ENCODE data around the gene PRICKLE2. TPM values are rescaled to one million over a fixed set of nuclear protein-coding genes. Genes with fewer than 3 reads are reported as not detected.
A peak's percentile ranks its signal among the peaks of the same experiment; 100 is the strongest.

Gene PRICKLE2
- total RNA-seq, 1 experiment from 2014 or later = 9.5 TPM

GRCh38 chr3:64160000-64160695 lies 65.1 kb downstream of the PRICKLE2 start:
- no peak for DNase-seq (ENCODE audit: low read depth)

- peak; percentile 59 for DNase-seq (ENCODE audit: low read depth)
Observed at GRCh38 chr3:64158334-64158733, 66.9 kb downstream of the PRICKLE2 start.

GRCh38 chr3:64157150-64158035 lies 67.9 kb downstream of the PRICKLE2 start:
- DNase-seq (ENCODE audit: low read depth) = no peak

GRCh38 chr3:64155328-64155727 lies 69.9 kb downstream of the PRICKLE2 start:
- no peak for DNase-seq (ENCODE audit: low read depth)

- no peak for DNase-seq (ENCODE audit: low read depth)
Observed at GRCh38 chr3:64152676-64153466, 72.4 kb downstream of the PRICKLE2 start.

GRCh38 chr3:64152086-64152485 lies 73.2 kb downstream of the PRICKLE2 start:
- no peak for DNase-seq (ENCODE audit: low read depth)

GRCh38 chr3:64151342-64151871 lies 73.9 kb downstream of the PRICKLE2 start:
- DNase-seq (ENCODE audit: low read depth) = no peak

GRCh38 chr3:64150623-64151207 lies 74.6 kb downstream of the PRICKLE2 start:
- no peak for DNase-seq (ENCODE audit: low read depth)

- no peak for DNase-seq (ENCODE audit: low read depth)
Observed at GRCh38 chr3:64149886-64150285, 75.4 kb downstream of the PRICKLE2 start.

- DNase-seq (ENCODE audit: low read depth) = no peak
Observed at GRCh38 chr3:64148955-64149653, 76.2 kb downstream of the PRICKLE2 start.

- DNase-seq (ENCODE audit: low read depth) = no peak
Observed at GRCh38 chr3:64147211-64147610, 78.1 kb downstream of the PRICKLE2 start.

GRCh38 chr3:64145438-64145837 lies 79.8 kb downstream of the PRICKLE2 start:
- DNase-seq (ENCODE audit: low read depth) = no peak

- no peak for DNase-seq (ENCODE audit: low read depth)
Observed at GRCh38 chr3:64144241-64144900, 80.9 kb downstream of the PRICKLE2 start.

GRCh38 chr3:64143409-64144130 lies 81.7 kb downstream of the PRICKLE2 start:
- peak; percentile 82 for DNase-seq (ENCODE audit: low read depth)

GRCh38 chr3:64141476-64141875 lies 83.8 kb downstream of the PRICKLE2 start:
- peak; percentile 19 for DNase-seq (ENCODE audit: low read depth)

- DNase-seq (ENCODE audit: low read depth) = no peak
Observed at GRCh38 chr3:64140651-64141050, 84.6 kb downstream of the PRICKLE2 start.

GRCh38 chr3:64138656-64139375 lies 86.5 kb downstream of the PRICKLE2 start:
- no peak for DNase-seq (ENCODE audit: low read depth)

GRCh38 chr3:64138046-64138445 lies 87.2 kb downstream of the PRICKLE2 start:
- peak; percentile 74 for DNase-seq (ENCODE audit: low read depth)

- DNase-seq (ENCODE audit: low read depth) = no peak
Observed at GRCh38 chr3:64134882-64135281, 90.4 kb downstream of the PRICKLE2 start.
